GM19023 (cell line): ENCODE data around the gene SUGCT.

Source experiments
- ATAC-seq: cut with Tn5 transposase; IDR thresholded peaks from one replicate; pipeline ENCODE4 v1.9.1; 2021; ENCODE audit warnings: mild to moderate bottlenecking, moderate library complexity; ENCODE audit not compliant: unreplicated experiment

The SUGCT gene

GRCh38 chr7:40840990-40841389, 706.2 kb downstream of the SUGCT start:
- no peak for ATAC-seq

GRCh38 chr7:40842641-40843040, 707.8 kb downstream of the SUGCT start:
- ATAC-seq, result no peak

DNA sequence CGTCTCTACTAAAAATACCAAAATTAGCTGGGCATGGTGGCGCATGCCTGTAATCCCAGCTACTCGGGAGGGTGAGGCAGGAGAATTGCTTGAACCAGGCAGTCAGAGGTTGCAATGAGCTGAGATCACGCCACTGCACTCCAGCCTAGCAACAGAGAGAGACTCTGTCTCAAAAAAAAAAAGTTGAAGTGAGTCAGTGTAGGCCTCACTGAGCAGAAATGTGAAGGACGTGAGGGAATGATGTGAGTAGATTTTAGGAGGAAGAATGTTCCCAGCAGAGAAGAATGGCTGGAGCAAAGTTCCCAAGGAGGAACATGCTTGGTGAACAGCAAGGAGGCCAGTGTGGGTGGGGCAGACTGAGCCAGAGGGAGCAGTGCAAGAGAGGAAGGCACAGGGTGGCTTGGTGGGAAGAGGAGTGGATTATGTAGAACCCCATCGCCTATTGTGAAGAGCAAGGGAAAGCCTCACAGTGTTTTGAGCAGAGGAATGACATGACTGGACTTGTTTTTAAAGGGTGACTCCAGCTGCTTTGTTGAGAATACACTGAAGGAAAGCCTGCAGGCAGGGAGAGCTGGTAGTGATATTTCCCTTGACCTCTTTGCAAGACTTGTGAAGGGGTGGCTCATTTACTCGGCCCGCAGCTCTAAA, 708.7 kb downstream of the SUGCT start:
- ATAC-seq, result no peak

DNA sequence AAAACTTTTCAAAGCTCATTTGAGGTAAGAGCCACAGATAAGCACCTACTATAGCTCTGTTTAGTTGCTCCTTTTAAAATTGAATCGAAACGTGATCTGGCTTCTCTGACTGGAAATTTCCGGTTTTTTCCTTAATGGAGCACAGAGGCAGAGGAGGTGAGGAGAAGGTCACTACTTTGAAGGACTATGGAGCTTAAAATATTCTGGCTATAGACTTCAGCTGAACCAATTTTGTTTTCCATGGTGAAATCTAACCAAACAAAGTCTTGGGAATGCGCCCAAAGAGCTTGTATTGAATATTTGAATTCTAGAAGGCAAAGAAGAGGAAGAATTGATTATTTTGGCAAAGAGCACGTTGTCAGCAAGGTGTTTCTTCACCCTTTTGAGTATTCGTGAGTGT, 711.1 kb downstream of the SUGCT start:
- no peak for ATAC-seq

GRCh38 chr7:40847921-40848320, 713.1 kb downstream of the SUGCT start:
- ATAC-seq, result no peak

DNA sequence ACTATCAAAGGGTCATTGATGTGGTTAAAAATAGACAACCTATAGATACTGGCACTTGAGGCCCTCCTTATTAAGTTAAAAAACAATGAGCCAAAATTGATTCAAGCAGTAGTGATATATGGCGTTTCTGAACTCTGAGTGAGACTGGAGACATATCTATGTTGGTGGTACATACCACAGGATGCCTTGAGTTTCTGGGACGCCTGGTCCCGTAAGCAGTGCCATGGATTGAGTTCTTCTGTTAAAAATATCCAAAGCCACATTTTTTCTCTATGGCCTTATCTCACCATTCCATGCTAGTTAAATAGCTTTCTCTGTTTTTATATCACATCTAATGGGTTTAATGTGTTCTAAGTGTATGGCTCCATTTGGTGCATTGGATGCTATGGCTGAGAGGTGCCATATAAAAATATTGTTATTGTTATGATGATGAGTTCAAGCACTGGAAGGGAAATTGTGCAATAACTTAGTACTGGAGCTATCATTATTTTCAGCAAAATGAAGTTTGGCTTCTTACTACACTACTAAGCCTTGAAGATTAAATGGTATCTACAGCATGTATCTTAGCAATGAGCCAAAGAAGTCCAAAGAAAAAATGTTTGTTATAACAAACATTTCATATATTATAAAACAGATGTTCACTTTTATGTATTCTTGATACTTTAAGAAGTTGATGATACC, 713.9 kb downstream of the SUGCT start:
- ATAC-seq, result no peak

GRCh38 chr7:40850017-40850416, 715.2 kb downstream of the SUGCT start:
- no peak for ATAC-seq

DNA sequence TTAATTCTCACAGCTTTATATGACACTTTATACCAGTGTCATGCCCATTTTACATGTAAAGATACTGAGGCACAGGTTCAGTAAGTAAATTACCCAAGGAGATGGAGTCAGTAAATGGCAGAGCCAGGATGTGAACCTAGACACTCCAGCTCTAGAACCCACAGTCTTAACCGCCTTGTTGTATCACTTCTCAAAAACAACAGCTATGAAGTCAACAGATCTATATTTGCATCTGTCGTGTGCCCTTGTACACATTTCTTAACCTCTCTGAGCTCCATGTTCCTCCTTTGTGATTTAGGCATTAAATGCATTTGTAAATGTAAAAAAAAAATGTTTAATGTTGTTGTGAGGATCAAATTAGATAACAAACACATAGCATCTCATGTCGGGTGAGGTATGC, 716.2 kb downstream of the SUGCT start:
- ATAC-seq, result no peak

GRCh38 chr7:40859076-40859475, 724.3 kb downstream of the SUGCT start:
- no peak for ATAC-seq

DNA sequence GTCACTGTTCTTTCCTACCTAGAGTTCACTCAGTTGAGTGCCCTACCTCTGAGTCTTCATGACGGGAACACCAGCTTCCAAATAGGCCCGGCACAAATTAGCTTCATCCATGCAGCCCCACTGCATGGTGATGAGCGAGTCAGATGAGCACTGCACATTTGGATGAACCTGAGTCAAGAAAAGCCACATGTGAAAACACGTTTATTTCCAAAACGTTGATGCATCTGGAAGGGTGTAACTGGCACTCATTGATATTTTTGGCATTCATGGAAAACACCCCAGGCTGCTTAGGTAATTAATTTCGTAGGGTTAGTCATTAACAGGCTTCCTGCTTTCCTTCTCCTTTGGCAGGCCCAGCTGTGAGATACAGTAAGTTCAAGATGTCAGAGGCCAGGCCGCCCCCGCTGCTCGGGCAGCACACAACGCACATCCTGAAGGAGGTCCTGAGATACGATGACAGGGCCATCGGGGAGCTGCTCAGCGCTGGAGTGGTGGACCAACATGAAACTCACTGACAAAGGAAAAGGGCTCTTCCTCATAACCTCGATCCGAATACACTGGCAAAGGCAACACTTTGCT, 725.2 kb downstream of the SUGCT start:
- no peak for ATAC-seq

DNA sequence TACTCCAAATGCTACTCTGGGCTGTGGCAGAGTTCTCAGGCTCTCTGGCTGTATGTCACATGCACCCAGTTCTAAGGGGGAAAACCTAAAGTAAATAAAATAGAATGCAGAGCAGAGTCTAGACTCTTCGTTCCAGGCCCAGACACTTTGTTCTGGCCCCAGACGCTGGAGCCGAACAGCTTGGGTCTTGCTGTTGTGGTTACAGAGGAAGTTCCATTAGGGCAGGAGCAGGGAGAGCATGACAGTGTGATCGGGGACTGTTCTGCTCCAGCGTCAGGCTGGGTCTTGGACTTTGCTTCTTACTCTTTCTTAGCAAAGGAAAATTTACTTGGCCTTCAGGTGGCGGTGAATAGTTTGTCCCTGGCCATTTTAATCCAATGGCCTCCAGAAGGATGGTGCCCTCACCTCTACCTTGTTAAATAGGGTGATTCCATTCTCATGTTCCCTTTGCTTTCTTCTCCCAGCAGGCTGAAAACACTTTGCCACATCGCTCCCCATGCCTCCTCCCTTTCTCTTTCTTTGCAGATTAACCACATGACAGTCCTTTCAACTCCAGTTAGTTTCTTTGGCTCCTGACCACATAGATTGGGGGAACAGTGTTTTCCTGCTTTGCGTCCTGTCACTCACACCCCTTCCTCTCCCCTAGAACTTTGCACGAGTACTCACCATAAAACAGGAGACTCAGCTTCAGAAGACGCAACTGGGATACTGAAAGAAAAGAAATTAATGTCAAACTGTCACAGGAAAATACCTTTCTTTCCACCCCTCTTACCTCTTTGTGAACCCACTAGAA, 730.8 kb downstream of the SUGCT start:
- ATAC-seq, result no peak

GRCh38 chr7:40866601-40867000, 731.8 kb downstream of the SUGCT start:
- no peak for ATAC-seq

- ATAC-seq, result no peak
These were observed 735.3 kb downstream of the SUGCT start for GRCh38 chr7:40870108-40870507.

DNA sequence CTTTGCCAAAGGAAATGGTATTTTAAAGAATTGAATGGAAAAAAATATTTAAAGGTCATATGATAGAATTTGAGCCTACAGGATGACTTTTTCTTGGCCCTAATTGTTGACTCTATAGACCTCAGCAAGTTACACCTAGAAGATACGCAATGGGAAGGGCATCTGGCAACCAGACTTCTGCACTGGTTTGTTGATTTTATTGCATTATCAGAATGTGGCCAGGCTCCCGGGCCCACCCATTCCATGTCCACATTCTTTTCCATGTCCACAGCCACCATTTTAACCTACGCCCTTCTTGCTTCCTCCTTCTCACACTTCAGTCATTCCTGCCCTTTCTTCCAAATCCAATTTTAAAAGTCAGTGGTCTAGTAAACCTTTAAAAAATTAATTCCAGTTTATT, 738.4 kb downstream of the SUGCT start:
- no peak for ATAC-seq

GRCh38 chr7:40874756-40875155, 740.0 kb downstream of the SUGCT start:
- ATAC-seq, result no peak

- no peak for ATAC-seq
These were observed 741.8 kb downstream of the SUGCT start for GRCh38 chr7:40876601-40877000.

GRCh38 chr7:40879941-40880543, 745.2 kb downstream of the SUGCT start:
- ATAC-seq, result no peak

DNA sequence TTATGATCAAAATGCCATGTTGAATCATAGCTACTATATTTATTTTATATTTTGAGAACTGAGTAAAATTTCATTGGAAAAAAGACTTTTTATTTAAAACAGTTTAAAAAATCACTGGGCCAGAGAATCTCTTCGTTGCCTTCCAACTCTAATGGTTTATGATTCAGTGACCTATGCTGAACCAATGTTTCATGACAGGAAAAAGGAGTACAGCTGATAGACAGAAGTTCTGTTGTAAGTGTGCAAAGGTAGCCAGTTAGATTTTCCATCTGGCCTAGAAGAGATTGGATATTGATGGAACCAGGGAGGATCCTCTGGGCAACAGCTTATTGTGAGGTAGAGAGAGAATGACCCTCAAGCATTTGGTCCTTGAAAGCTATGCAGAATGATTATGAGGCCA, 745.8 kb downstream of the SUGCT start:
- no peak for ATAC-seq

- ATAC-seq, result no peak
These were observed 746.7 kb downstream of the SUGCT start for GRCh38 chr7:40881405-40881926.

DNA sequence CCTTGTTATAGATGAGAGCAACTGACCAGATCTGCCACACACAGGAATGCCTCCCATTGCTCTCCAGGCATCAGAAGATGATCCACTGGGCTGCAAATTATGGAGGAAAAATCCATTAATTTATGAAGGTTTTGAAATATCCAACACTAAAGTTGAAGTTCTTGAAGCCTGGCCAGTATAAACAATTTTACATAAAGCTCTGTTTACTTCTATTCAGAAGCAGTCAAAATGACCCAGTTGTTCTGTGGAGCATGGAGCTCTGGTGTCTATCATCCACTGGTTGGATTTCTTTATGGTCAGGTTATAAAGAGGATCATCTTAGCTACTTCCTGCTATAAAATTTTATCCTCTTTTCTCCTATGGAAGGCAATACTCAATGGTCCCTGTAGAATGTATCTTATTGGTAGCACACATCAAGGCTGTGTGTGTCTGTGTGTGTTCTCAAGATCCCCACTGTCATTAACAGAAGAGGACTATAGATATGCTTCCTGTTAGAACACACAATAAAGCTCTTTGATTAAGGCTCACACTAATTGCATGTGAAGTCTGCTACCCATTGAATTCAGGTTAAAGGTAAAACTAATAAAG, 747.4 kb downstream of the SUGCT start:
- ATAC-seq, result no peak

DNA sequence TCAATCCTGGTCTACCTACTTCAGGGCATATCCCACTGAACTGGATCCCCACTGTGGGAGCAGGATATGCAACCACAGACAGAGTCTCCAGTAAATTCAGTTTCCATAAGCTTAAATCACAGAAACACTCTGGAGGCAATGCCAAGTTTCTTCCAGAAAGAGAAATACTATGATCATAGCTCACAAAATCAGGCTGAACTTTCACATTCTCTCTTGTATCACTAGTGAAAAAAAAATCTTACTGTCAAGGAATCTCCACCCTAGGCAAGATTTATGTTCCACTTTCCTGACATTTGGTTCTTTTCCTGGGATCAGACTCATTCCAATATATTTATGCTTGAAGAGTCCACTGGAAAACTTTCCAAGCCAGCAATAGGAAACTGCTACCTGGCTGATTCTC, 749.0 kb downstream of the SUGCT start:
- no peak for ATAC-seq
